ENCODE results near the gene HPSE2.

HPSE2 gene

GRCh38 chr10:98684019-98684899, 551.4 kb downstream of the HPSE2 start:
- no peak for DNase-seq (ENCODE audit: low read depth in 2 of 2)

- DNase-seq (ENCODE audit: low read depth in 2 of 2) = no peak
Measured at GRCh38 chr10:98676895-98677294, 558.8 kb downstream of the HPSE2 start.

GRCh38 chr10:98675902-98676301, 559.8 kb downstream of the HPSE2 start:
- DNase-seq (ENCODE audit: low read depth in 2 of 2) = no peak

GRCh38 chr10:98673171-98673782, 562.4 kb downstream of the HPSE2 start:
- DNase-seq (ENCODE audit: low read depth in 2 of 2) = no peak

- DNase-seq (ENCODE audit: low read depth in 2 of 2) = no peak
Measured at GRCh38 chr10:98667081-98667480, 568.6 kb downstream of the HPSE2 start.

GRCh38 chr10:98666276-98666675, 569.4 kb downstream of the HPSE2 start:
- no peak for DNase-seq (ENCODE audit: low read depth in 2 of 2)

- DNase-seq (ENCODE audit: low read depth in 2 of 2) = no peak
Measured at GRCh38 chr10:98664329-98665042, 571.2 kb downstream of the HPSE2 start.

- no peak for DNase-seq (ENCODE audit: low read depth in 2 of 2)
Measured at GRCh38 chr10:98659951-98660350, 575.7 kb downstream of the HPSE2 start.

GRCh38 chr10:98655492-98655891, 580.2 kb downstream of the HPSE2 start:
- no peak for DNase-seq (ENCODE audit: low read depth in 2 of 2)

- no peak for DNase-seq (ENCODE audit: low read depth in 2 of 2)
Measured at GRCh38 chr10:98649170-98649569, 586.5 kb downstream of the HPSE2 start.

GRCh38 chr10:98646998-98647917, 588.4 kb downstream of the HPSE2 start:
- no peak for DNase-seq (ENCODE audit: low read depth in 2 of 2)

- DNase-seq (ENCODE audit: low read depth in 2 of 2) = no peak
Measured at GRCh38 chr10:98644466-98644865, 591.2 kb downstream of the HPSE2 start.

- DNase-seq (ENCODE audit: low read depth in 2 of 2) = no peak
Measured at GRCh38 chr10:98642281-98642680, 593.4 kb downstream of the HPSE2 start.

- no peak for DNase-seq (ENCODE audit: low read depth in 2 of 2)
Measured at GRCh38 chr10:98638920-98639319, 596.7 kb downstream of the HPSE2 start.

- no peak for DNase-seq (ENCODE audit: low read depth in 2 of 2)
Measured at GRCh38 chr10:98636921-98637329, 598.7 kb downstream of the HPSE2 start.

- DNase-seq (ENCODE audit: low read depth in 2 of 2) = no peak
Measured at GRCh38 chr10:98632456-98633150, 603.0 kb downstream of the HPSE2 start.

- no peak for DNase-seq (ENCODE audit: low read depth in 2 of 2)
Measured at GRCh38 chr10:98628206-98628605, 607.4 kb downstream of the HPSE2 start.

- no peak for DNase-seq (ENCODE audit: low read depth in 2 of 2)
Measured at GRCh38 chr10:98627711-98628110, 607.9 kb downstream of the HPSE2 start.

- DNase-seq (ENCODE audit: low read depth in 2 of 2) = no peak
Measured at GRCh38 chr10:98624963-98625362, 610.7 kb downstream of the HPSE2 start.

GRCh38 chr10:98623176-98623575, 612.5 kb downstream of the HPSE2 start:
- no peak for DNase-seq (ENCODE audit: low read depth in 2 of 2)

- no peak for DNase-seq (ENCODE audit: low read depth in 2 of 2)
Measured at GRCh38 chr10:98621630-98622029, 614.0 kb downstream of the HPSE2 start.

Measured in fibroblast of skin of left quadriceps (primary cell).